PFSK-1 (cell line): ENCODE results near the gene GLIPR1.

ENCODE experiments used
- FOXP2 ChIP-seq: optimal IDR thresholded peaks from 2 replicates; pipeline ENCODE3; 2011; ENCODE audit warnings: borderline replicate concordance, control low read depth, inconsistent platforms; ENCODE audit not compliant: insufficient read depth; ENCODE audit errors: extremely low read length, extremely low read depth
- POLR2AphosphoS5 ChIP-seq: IDR thresholded peaks from 2 replicates; pipeline ENCODE4 v1.6.1; 2012; ENCODE audit warnings: low read depth, mild to moderate bottlenecking, control low read depth, low read length, moderate library complexity
- REST ChIP-seq, 2 experiments: IDR thresholded peaks; 2 replicates each; pipeline versions ENCODE4 v1.6.1 to v1.8.0; 2011 to 2012; ENCODE audit warnings: low read depth in 2 of 2, low read length in 2 of 2, control low read depth in 1 of 2, inconsistent platforms in 1 of 2, mild to moderate bottlenecking in 1 of 2, moderate library complexity in 1 of 2; ENCODE audit not compliant: insufficient read depth in 1 of 2
- SIN3A ChIP-seq: IDR thresholded peaks from 2 replicates; pipeline ENCODE4 v1.6.1; 2012; ENCODE audit warnings: mild to moderate bottlenecking, low read length, moderate library complexity, borderline replicate concordance; ENCODE audit not compliant: insufficient read depth
- TAF1 ChIP-seq: IDR thresholded peaks from 2 replicates; pipeline ENCODE4 v1.6.1; 2012; ENCODE audit warnings: low read length, control low read depth, borderline replicate concordance; ENCODE audit not compliant: insufficient read depth

GLIPR1 gene

GRCh38 chr12:75550401-75551240 lies 70.1 kb downstream of the GLIPR1 start:
- TF ChIP-seq TAF1 = no peak
- no peak for TF ChIP-seq SIN3A
- no peak for TF ChIP-seq REST (IDR thresholded peaks at IDR 0.05; ENCODE audit: insufficient read depth in 1 of 2, low read depth in 2 of 2, low read length in 2 of 2)
- no peak for TF ChIP-seq POLR2AphosphoS5
- no peak for TF ChIP-seq FOXP2

GRCh38 chr12:75551477-75551876 lies 70.9 kb downstream of the GLIPR1 start:
- TF ChIP-seq REST (IDR thresholded peaks at IDR 0.05; ENCODE audit: insufficient read depth in 1 of 2, low read depth in 2 of 2, low read length in 2 of 2) = no peak
- no peak for TF ChIP-seq FOXP2
- no peak for TF ChIP-seq TAF1

GRCh38 chr12:75553398-75553797 lies 72.8 kb downstream of the GLIPR1 start:
- TF ChIP-seq TAF1 (no peak), SIN3A (no peak), FOXP2 (no peak), REST (IDR thresholded peaks at IDR 0.05; ENCODE audit: insufficient read depth in 1 of 2, low read depth in 2 of 2, low read length in 2 of 2) (no peak), POLR2AphosphoS5 (no peak)
